ENCODE data around the gene RAPGEF3.

- TF ChIP-seq CTCF (IDR thresholded peaks at IDR 0.05; ENCODE audit: poor library complexity) (no peak), EZH2 (IDR thresholded peaks at IDR 0.05; ENCODE audit: borderline replicate concordance) (no peak)
Measured at GRCh38 chr12:47800582-47800981, 41.9 kb upstream of the RAPGEF3 start.
